Measurements from ENCODE around the gene ZNF202.

- TF ChIP-seq USF1 (IDR thresholded peaks at IDR 0.05) (no peak), EP300 (IDR thresholded peaks at IDR 0.05; ENCODE audit: borderline replicate concordance) (no peak), TEAD4 (IDR thresholded peaks at IDR 0.05) (no peak), REST (IDR thresholded peaks at IDR 0.05; ENCODE audit: low read depth) (no peak), EGR1 (IDR thresholded peaks at IDR 0.05) (no peak), NFIC (IDR thresholded peaks at IDR 0.05) (no peak), CREB1 (IDR thresholded peaks at IDR 0.05; ENCODE audit: low read depth) (no peak), TCF12 (IDR thresholded peaks at IDR 0.05; ENCODE audit: low read depth) (no peak), MAX (IDR thresholded peaks at IDR 0.05) (no peak), ZBTB7A (IDR thresholded peaks at IDR 0.05; ENCODE audit: low read depth) (no peak)
Measured at GRCh38 chr11:123692961-123693360, 48.5 kb downstream of the ZNF202 start.
